K562 (cell line): ENCODE data around the gene COL1A2. TPM values are rescaled to one million over a fixed set of nuclear protein-coding genes. Genes with fewer than 3 reads are reported as not detected.

Experiments
- ATAC-seq: fragments of 200-7000 bp; cut with Tn5 transposase; 3 replicates; pipeline ENCODE4 v1.9.1; 2020; ENCODE audit warnings: moderate library complexity
- BruUV-seq: library from RNA; stranded (reverse); fragments of 400-500 nt; replicated peaks from 2 replicates; lab custom pipeline; 2021; lab: Mats Ljungman, UMichigan
- CTCF ChIA-PET: fragments of 300-600 bp; formaldehyde crosslinking; extraction: SDS; loops from one replicate; lab custom pipeline; 2021; ENCODE audit warnings: low intra/inter-chr PET ratio; lab: Yijun Ruan, JAX
- POLR2A ChIA-PET: fragments of 300-600, 350-650 bp; sonication (Branson Sonifier 250); formaldehyde crosslinking; extraction: SDS; loops from one replicate; lab custom pipeline; 2021; ENCODE audit warnings: antibody characterized with exemption, inconsistent platforms; lab: Yijun Ruan, JAX
- DNase-seq, 4 experiments: peaks; one replicate each; pipeline versions ENCODE4 v3.0.0 to v3.0.0-alpha.2; 2011 to 2018; ENCODE audit warnings: low spot score in 3 of 4, mixed read lengths in 3 of 4; ENCODE audit errors: extremely low read depth in 1 of 4
- FAIRE-seq: peaks from 2 replicates; lab custom pipeline; 2011; peaks lifted over from hg19 to GRCh38; lab: Jason Lieb, UNC
- H2AFZ ChIP-seq: 2 replicates; pipeline ENCODE4 v1.6.0; 2011; ENCODE audit warnings: low read depth, low read length, control low read depth, inconsistent platforms
- H3K27ac ChIP-seq: fragments of 200-600 bp; 3 replicates; pipeline ENCODE4 v1.8.0; 2011; ENCODE audit warnings: low read depth, mild to moderate bottlenecking, control low read depth, inconsistent platforms, low read length, moderate library complexity, mixed read lengths; ENCODE audit errors: extremely low read depth
- H3K27me3 ChIP-seq, 2 experiments: fragments of 300-600 bp in 1 of 2; 2 replicates in 1 of 2; 3 replicates in 1 of 2; pipeline versions ENCODE4 v1.6.0 to v1.8.0; 2011; ENCODE audit warnings: inconsistent platforms in 2 of 2, low read length in 2 of 2, mild to moderate bottlenecking in 1 of 2, mixed read lengths in 1 of 2, moderate library complexity in 1 of 2; ENCODE audit not compliant: control insufficient read depth in 2 of 2, insufficient read depth in 2 of 2
- H3K36me3 ChIP-seq: fragments of 300-600 bp; 3 replicates; pipeline ENCODE4 v1.8.0; 2011; ENCODE audit warnings: mild to moderate bottlenecking, low read length, inconsistent platforms; ENCODE audit not compliant: control insufficient read depth, insufficient read depth
- H3K4me1 ChIP-seq, 2 experiments: fragments of 200-600 bp in 1 of 2; replicated peaks in 1 of 2; 2 replicates in 1 of 2; 3 replicates in 1 of 2; pipeline versions ENCODE4 v1.5.1 to v1.8.0; 2011; ENCODE audit warnings: inconsistent platforms in 2 of 2, low read length in 2 of 2, mild to moderate bottlenecking in 1 of 2, mixed read lengths in 1 of 2, moderate library complexity in 1 of 2; ENCODE audit not compliant: control insufficient read depth in 2 of 2, insufficient read depth in 2 of 2
- H3K4me2 ChIP-seq: 2 replicates; pipeline ENCODE4 v1.6.1; 2011; ENCODE audit warnings: low read length, control low read depth, inconsistent platforms, mixed read lengths; ENCODE audit not compliant: insufficient read depth
- H3K4me3 ChIP-seq: fragments of 200-600 bp; sonication (generic), shearing (Covaris generic); 2 replicates; pipeline ENCODE4 v1.5.1; 2016; ENCODE audit warnings: control low read depth, inconsistent platforms
- H3K79me2 ChIP-seq: fragments of 200-600 bp; 3 replicates; pipeline ENCODE4 v1.8.0; 2011; ENCODE audit warnings: low read length, inconsistent platforms; ENCODE audit not compliant: control insufficient read depth, insufficient read depth
- H3K9ac ChIP-seq, 2 experiments: 2 replicates each; pipeline versions ENCODE4 v1.6.0 to v1.6.1; 2011; ENCODE audit warnings: low read depth in 2 of 2, low read length in 2 of 2, control low read depth in 1 of 2, inconsistent platforms in 1 of 2, mild to moderate bottlenecking in 1 of 2, mixed read lengths in 1 of 2; ENCODE audit not compliant: insufficient read depth in 1 of 2
- H3K9me1 ChIP-seq: one replicate; pipeline ENCODE4 v1.6.0; 2011; ENCODE audit warnings: inconsistent platforms, mild to moderate bottlenecking, low read length, moderate library complexity; ENCODE audit not compliant: control insufficient read depth, insufficient read depth
- H3K9me3 ChIP-seq: replicated peaks from 2 replicates; pipeline ENCODE4 v1.5.1; 2011; ENCODE audit warnings: low read depth, low read length, inconsistent platforms; ENCODE audit not compliant: control insufficient read depth, insufficient read depth
- H4K20me1 ChIP-seq: replicated peaks from 2 replicates; pipeline ENCODE4 v1.6.1; 2011; ENCODE audit warnings: low read length, inconsistent platforms, mixed read lengths; ENCODE audit not compliant: control insufficient read depth, insufficient read depth
- FOXO4 ChIP-seq: fragments of 450-650 bp; formaldehyde crosslinking; IDR thresholded peaks from 2 replicates; pipeline ENCODE4 v1.4.0; 2020; ENCODE audit warnings: mild to moderate bottlenecking, moderate library complexity
- RFX1 ChIP-seq: fragments of 450-650 bp; IDR thresholded peaks from 2 replicates; pipeline ENCODE4 v1.6.1; 2016; ENCODE audit warnings: mild to moderate bottlenecking, moderate library complexity
- WGBS: fragments of 100-300 bp; shearing (Covaris generic); methylation state at CpG from one replicate; pipeline ENCODE4 v1.1.6; 2016; ENCODE audit warnings: low coverage, mixed read lengths; ENCODE audit not compliant: insufficient coverage; ENCODE audit errors: missing lambda C conversion rate; 5-methylcytosine and 5-hydroxymethylcytosine counted together
- in situ Hi-C: fragments of 300-500 bp; cut with MboI; formaldehyde crosslinking; loops from 4 replicates; pipeline ENCODE4 v1.15.0; 2018; ENCODE audit warnings: inconsistent platforms, mixed read lengths
- intact Hi-C: fragments of 100-400 bp; cut with micrococcal nuclease; formaldehyde crosslinking; loops from 2 replicates; pipeline ENCODE4 v1.14.2; 2022
- polyA plus RNA-seq, 8 experiments: library from polyadenylated mRNA; depleted of rRNA in 4 of 8; stranded (reverse) in 5 of 8; unstranded in 3 of 8; fragments of >200 nt; fragmentation: Nextera tagmentation in 2 of 8; fragmentation: Illumina TruSeq in 1 of 8; extraction: Ambion mirVana in 2 of 8; extraction: Trizol in 1 of 8; gene quantifications; 2 replicates each; pipeline versions ENCODE4 v1.2.1 to v1.2.3, GENCODE V29; 2011 to 2014; ENCODE audit warnings: inconsistent platforms in 1 of 8, missing spikeins in 1 of 8
- total RNA-seq, 7 experiments: library from RNA; depleted of rRNA in 6 of 7; stranded (reverse); fragments of >200 nt in 6 of 7; fragmentation: Illumina TruSeq in 2 of 7; extraction: Trizol in 2 of 7; gene quantifications; 2 replicates each; pipeline versions ENCODE4 v1.2.1 to v1.2.3, GENCODE V29; 2011 to 2021; ENCODE audit warnings: low replicate concordance in 1 of 7

COL1A2 gene
- total and polyA plus RNA-seq, 9 of the 15 experiments (the other 6 are each of a cell fraction or from before 2014, with no cell fraction given) = 0.94 to 11.6 (median 1.7) TPM

GRCh38 chr7:94444813-94445212 is 50.1 kb downstream of the COL1A2 start:
- H3K9me3 ChIP-seq = no peaks in the 10 kb centered on the region
- H3K27me3 ChIP-seq = no peaks in the 10 kb centered on the region
- WGBS = 0% methylated on average over 2 of the region's 2 CpGs
- no peaks in the 10 kb centered on the region for H4K20me1 ChIP-seq
- DNase-seq (no peak), ATAC-seq (no peak), FAIRE-seq (no peak)
- H3K9me1 ChIP-seq = no peaks in the 10 kb centered on the region
- H3K79me2 ChIP-seq = no peaks in the 10 kb centered on the region
- no peaks in the 10 kb centered on the region for H3K36me3 ChIP-seq
- POLR2A ChIA-PET = no interaction called here
- in situ Hi-C loops = loop anchor here (25.0 kb wide), 1 partner anchor 1042 kb away; the partner anchor contains the start of gene ASB4
- no TSS peak for BruUV-seq
- H3K4me3 ChIP-seq = no peak overlapping the region
- no peak overlapping the region for H3K9ac ChIP-seq
- H2AFZ ChIP-seq = no peak overlapping the region
- TF ChIP-seq FOXO4 = no peak
- H3K27ac ChIP-seq = no peak overlapping the region
- no peak overlapping the region for H3K4me2 ChIP-seq
- intact Hi-C loops = loop anchor here (10.0 kb wide), 1 partner anchor 210 kb away; the partner anchor contains the start of gene SGCE
- no peaks in the 10 kb centered on the region for H3K4me1 ChIP-seq
- CTCF ChIA-PET = no interaction called here

GRCh38 chr7:94445696-94446194 is 51.0 kb downstream of the COL1A2 start:
- Histone ChIP-seq H3K27ac (no peak overlapping the region), H3K27me3 (no peaks in the 10 kb centered on the region), H3K9me3 (no peaks in the 10 kb centered on the region), H3K4me3 (no peak overlapping the region), H2AFZ (no peak overlapping the region), H3K4me2 (no peak overlapping the region), H3K79me2 (no peaks in the 10 kb centered on the region), H3K4me1 (no peaks in the 10 kb centered on the region), H3K36me3 (no peaks in the 10 kb centered on the region), H4K20me1 (no peaks in the 10 kb centered on the region), H3K9me1 (no peaks in the 10 kb centered on the region), H3K9ac (no peak overlapping the region)
- no TSS peak for BruUV-seq
- ATAC-seq = no peak
- DNase-seq = no peak
- intact Hi-C loops (loop anchor here (10.0 kb wide), 1 partner anchor 209 kb away; the partner anchor contains the start of gene SGCE), in situ Hi-C loops (loop anchor here (25.0 kb wide), 1 partner anchor 1042 kb away; the partner anchor contains the start of gene ASB4)
- POLR2A ChIA-PET = no interaction called here
- CTCF ChIA-PET = no interaction called here
- FAIRE-seq = no peak
- 0% methylated on average over 2 of the region's 2 CpGs for WGBS
- TF ChIP-seq RFX1 = no peak
